ENCODE measurements around the gene RIN2. TPM values are rescaled to one million over a fixed set of nuclear protein-coding genes. Genes with fewer than 3 reads are reported as not detected.

The RIN2 gene
- total RNA-seq, 1 experiment from 2014 or later = 46.2 TPM

- H3F3A ChIP-seq (ENCODE audit: insufficient read depth, low read depth) = no peaks in the 10 kb centered on the region
- no peaks in the 10 kb centered on the region for H3K9me2 ChIP-seq (ENCODE audit: insufficient read depth)
- ChIA-PET CTCF (no interaction called here), POLR2A (ENCODE audit: unreplicated experiment) (no interaction called here)
- no peak overlapping the region for H3K4me3 ChIP-seq
- H2AFZ ChIP-seq = no peak overlapping the region
- H4K20me1 ChIP-seq (ENCODE audit: insufficient read depth) = no peaks in the 10 kb centered on the region
- no peaks in the 10 kb centered on the region for H3K27me3 ChIP-seq (ENCODE audit: insufficient read depth, low read depth)
- no peaks in the 10 kb centered on the region for H3K4me1 ChIP-seq (replicated peaks; ENCODE audit: insufficient read depth)
- no peaks in the 10 kb centered on the region for H3K79me2 ChIP-seq (ENCODE audit: low read depth)
- no peak for DNase-seq
- H3K27ac ChIP-seq = no peak overlapping the region
- intact Hi-C loops (cut with micrococcal nuclease; ENCODE audit: unreplicated experiment) = no loop called here
- TF ChIP-seq, protein P1, sequence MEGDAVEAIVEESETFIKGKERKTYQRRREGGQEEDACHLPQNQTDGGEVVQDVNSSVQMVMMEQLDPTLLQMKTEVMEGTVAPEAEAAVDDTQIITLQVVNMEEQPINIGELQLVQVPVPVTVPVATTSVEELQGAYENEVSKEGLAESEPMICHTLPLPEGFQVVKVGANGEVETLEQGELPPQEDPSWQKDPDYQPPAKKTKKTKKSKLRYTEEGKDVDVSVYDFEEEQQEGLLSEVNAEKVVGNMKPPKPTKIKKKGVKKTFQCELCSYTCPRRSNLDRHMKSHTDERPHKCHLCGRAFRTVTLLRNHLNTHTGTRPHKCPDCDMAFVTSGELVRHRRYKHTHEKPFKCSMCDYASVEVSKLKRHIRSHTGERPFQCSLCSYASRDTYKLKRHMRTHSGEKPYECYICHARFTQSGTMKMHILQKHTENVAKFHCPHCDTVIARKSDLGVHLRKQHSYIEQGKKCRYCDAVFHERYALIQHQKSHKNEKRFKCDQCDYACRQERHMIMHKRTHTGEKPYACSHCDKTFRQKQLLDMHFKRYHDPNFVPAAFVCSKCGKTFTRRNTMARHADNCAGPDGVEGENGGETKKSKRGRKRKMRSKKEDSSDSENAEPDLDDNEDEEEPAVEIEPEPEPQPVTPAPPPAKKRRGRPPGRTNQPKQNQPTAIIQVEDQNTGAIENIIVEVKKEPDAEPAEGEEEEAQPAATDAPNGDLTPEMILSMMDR (conservative IDR thresholded peaks at IDR 0.05) = no peak
- no peak for TF ChIP-seq EZH2 (IDR thresholded peaks at IDR 0.05; ENCODE audit: low read depth)
- BruUV-seq (replicated peaks) = no TSS peak
- no peaks in the 10 kb centered on the region for H3K36me3 ChIP-seq (ENCODE audit: low read depth)
- H3K4me2 ChIP-seq = no peak overlapping the region
- H3K9me3 ChIP-seq (ENCODE audit: insufficient read depth, low read depth) = peaks cover 4% of the 10 kb centered on the region; the same call in 1 of the 2 replicates
Observed at GRCh38 chr20:19720991-19721390, 37.1 kb upstream of the RIN2 start.

GRCh38 chr20:19723051-19723450, 35.0 kb upstream of the RIN2 start:
- Histone ChIP-seq H3K4me1 (replicated peaks; ENCODE audit: insufficient read depth) (no peaks in the 10 kb centered on the region), H3K9me3 (ENCODE audit: insufficient read depth, low read depth) (peaks cover 1% of the 10 kb centered on the region; the same call in 1 of the 2 replicates), H2AFZ (no peak overlapping the region), H3F3A (ENCODE audit: insufficient read depth, low read depth) (no peaks in the 10 kb centered on the region), H3K27ac (no peak overlapping the region), H4K20me1 (ENCODE audit: insufficient read depth) (no peaks in the 10 kb centered on the region), H3K27me3 (ENCODE audit: insufficient read depth, low read depth) (no peaks in the 10 kb centered on the region), H3K9me2 (ENCODE audit: insufficient read depth) (no peaks in the 10 kb centered on the region), H3K4me3 (no peak overlapping the region), H3K79me2 (ENCODE audit: low read depth) (no peaks in the 10 kb centered on the region), H3K36me3 (ENCODE audit: low read depth) (no peaks in the 10 kb centered on the region), H3K4me2 (no peak overlapping the region)
- ChIA-PET CTCF (no interaction called here), POLR2A (ENCODE audit: unreplicated experiment) (no interaction called here)
- no peak for DNase-seq
- intact Hi-C loops (cut with micrococcal nuclease; ENCODE audit: unreplicated experiment) = no loop called here
- no TSS peak for BruUV-seq (replicated peaks)
- TF ChIP-seq EZH2 (IDR thresholded peaks at IDR 0.05; ENCODE audit: low read depth) = no peak
- TF ChIP-seq, protein P1 (conservative IDR thresholded peaks at IDR 0.05) = no peak

- Histone ChIP-seq H2AFZ (no peak overlapping the region), H3K4me1 (replicated peaks; ENCODE audit: insufficient read depth) (no peaks in the 10 kb centered on the region), H3K4me2 (no peak overlapping the region), H3K27ac (no peak overlapping the region), H3K4me3 (no peak overlapping the region), H3K36me3 (ENCODE audit: low read depth) (no peaks in the 10 kb centered on the region), H4K20me1 (ENCODE audit: insufficient read depth) (no peaks in the 10 kb centered on the region), H3K9me2 (ENCODE audit: insufficient read depth) (no peaks in the 10 kb centered on the region), H3K9me3 (ENCODE audit: insufficient read depth, low read depth) (no peaks in the 10 kb centered on the region), H3F3A (ENCODE audit: insufficient read depth, low read depth) (no peaks in the 10 kb centered on the region), H3K27me3 (ENCODE audit: insufficient read depth, low read depth) (no peaks in the 10 kb centered on the region), H3K79me2 (ENCODE audit: low read depth) (no peaks in the 10 kb centered on the region)
- intact Hi-C loops (cut with micrococcal nuclease; ENCODE audit: unreplicated experiment) = no loop called here
- DNase-seq = no peak
- BruUV-seq (replicated peaks) = no TSS peak
- POLR2A ChIA-PET (ENCODE audit: unreplicated experiment) = interaction anchor here (0.5 kb wide), 1 partner anchor 19 kb away, joined by 4 read pairs; no protein-coding TSS in a partner anchor
- CTCF ChIA-PET = no interaction called here
- TF ChIP-seq, protein P1 (conservative IDR thresholded peaks at IDR 0.05) = no peak
- TF ChIP-seq EZH2 (IDR thresholded peaks at IDR 0.05; ENCODE audit: low read depth) = no peak
Observed at GRCh38 chr20:19723813-19724430, 34.1 kb upstream of the RIN2 start.
